Spleen (tissue), 11 donors: ENCODE results near the gene C9orf85. TPM values are rescaled to one million over a fixed set of nuclear protein-coding genes. Genes with fewer than 3 reads are reported as not detected.
A peak's percentile ranks its signal among the peaks of the same experiment; 100 is the strongest.
"Not testable (repeated sequence)": the region's sequence is repeated elsewhere in the genome, so short reads cannot be mapped to it uniquely, and the experiment has no call there.

Experiments
- DNase-seq: peaks from one replicate; pipeline ENCODE4 v3.0.0-alpha.2; 2020
- H3K27ac ChIP-seq, 8 donors: fragments of 200-600 bp; sonication (generic) in 7 of 8; 1 replicate in 4 of 8; 2 replicates in 4 of 8; pipeline versions ENCODE4 v1.5.0 to v1.8.0; 2016 to 2021; ENCODE audit warnings: inconsistent platforms in 4 of 8, mild to moderate bottlenecking in 4 of 8, moderate library complexity in 1 of 8
- H3K27me3 ChIP-seq, 7 donors: fragments of 200-600 bp; sonication (generic) in 6 of 7; replicated peaks in 1 of 7; 1 replicate in 4 of 7; 2 replicates in 3 of 7; pipeline versions ENCODE4 v1.5.0 to v1.8.0; 2016 to 2021; ENCODE audit warnings: inconsistent platforms in 3 of 7, mild to moderate bottlenecking in 1 of 7
- H3K36me3 ChIP-seq, 6 donors: fragments of 200-600 bp; sonication (generic) in 5 of 6; 1 replicate in 4 of 6; 2 replicates in 2 of 6; pipeline versions ENCODE4 v1.5.0 to v1.8.0; 2016 to 2021; ENCODE audit warnings: inconsistent platforms in 2 of 6
- H3K4me1 ChIP-seq, 6 donors: fragments of 200-600 bp; sonication (generic) in 5 of 6; 1 replicate in 3 of 6; 2 replicates in 3 of 6; pipeline versions ENCODE4 v1.5.0 to v1.8.0; 2016 to 2021; ENCODE audit warnings: inconsistent platforms in 3 of 6
- H3K4me3 ChIP-seq, 8 donors: fragments of 200-600 bp; sonication (generic) in 7 of 8; 1 replicate in 4 of 8; 2 replicates in 4 of 8; pipeline versions ENCODE4 v1.5.0 to v1.8.0; 2016 to 2021; ENCODE audit warnings: inconsistent platforms in 4 of 8, mild to moderate bottlenecking in 4 of 8, moderate library complexity in 2 of 8
- H3K9me3 ChIP-seq, 8 donors: fragments of 200-600 bp; sonication (generic) in 7 of 8; 1 replicate in 4 of 8; 2 replicates in 4 of 8; pipeline versions ENCODE4 v1.5.0 to v1.8.0; 2016 to 2021; ENCODE audit warnings: inconsistent platforms in 4 of 8
- POLR2A ChIP-seq, 3 donors: fragments of 450-650 bp; IDR thresholded peaks; one replicate each; pipeline ENCODE4 v1.5.1; 2017; ENCODE audit warnings: antibody characterized with exemption in 3 of 3, mild to moderate bottlenecking in 1 of 3
- POLR2AphosphoS5 ChIP-seq, 3 donors: sonication (generic); formaldehyde crosslinking; IDR thresholded peaks; one replicate each; pipeline ENCODE4 v1.5.1; 2017; ENCODE audit warnings: antibody characterized with exemption in 3 of 3
- WGBS, 5 donors: extraction: QIAGEN DNeasy Blood & Tissue Kit in 3 of 5; methylation state at CpG; one replicate each; pipeline versions ENCODE4 v1.1.5 to v1.1.7; 2013 to 2018; 5-methylcytosine and 5-hydroxymethylcytosine counted together
- intact Hi-C: fragments of 100-400 bp; cut with DNase I; formaldehyde crosslinking; loops from one replicate; pipeline ENCODE4 v1.15.0; 2023; ENCODE audit warnings: low total_unique reads
- polyA plus RNA-seq, 3 donors: library from polyadenylated mRNA; stranded (reverse); fragments of 200-250 nt; gene quantifications; one replicate each; pipeline ENCODE4 v1.2.1, GENCODE V29; 2013
- total RNA-seq, 7 donors: library from RNA; depleted of rRNA in 3 of 7; stranded (reverse); fragments of >200 nt in 3 of 7; fragmentation: NEBNext Ultra II Directional in 4 of 7; extraction: Animal tissue kit (Norgen Biotek cat#: 25700) in 4 of 7; gene quantifications; one replicate each; pipeline versions ENCODE4 v1.1.0 to v1.2.1, GENCODE V29; 2016 to 2021
- TF ChIP-seq, protein P1 (sequence below), 11 experiments: fragments of 200-600 bp in 7 of 11; fragments of 450-650 bp in 4 of 11; sonication (generic) in 4 of 11; IDR thresholded peaks in 8 of 11; conservative IDR thresholded peaks in 3 of 11; 1 replicate in 7 of 11; 2 replicates in 4 of 11; pipeline versions ENCODE4 v1.4.0 to v1.8.0; 2016 to 2021; ENCODE audit warnings: antibody characterized with exemption in 11 of 11, inconsistent platforms in 4 of 11, mild to moderate bottlenecking in 1 of 11
- donor health status: healthy with polysubstance abuse.
- donor health status: DM: no; HTN: no; CAD: no; lungs with moderate emphysema.
- donor health status: DM: no; HTN: no; CAD: no.
- donor health status: Bipolar disorder and iron deficiency.
- donor health status: healthy.
- donor health status: DM: no; HTN: no; CAD: no.
- donor health status: DM: yes; HTN: yes; CAD: no.

C9orf85 gene
- total and polyA plus RNA-seq, 10 donors = 7.1 to 17.8 (median 9.3) TPM

DNA sequence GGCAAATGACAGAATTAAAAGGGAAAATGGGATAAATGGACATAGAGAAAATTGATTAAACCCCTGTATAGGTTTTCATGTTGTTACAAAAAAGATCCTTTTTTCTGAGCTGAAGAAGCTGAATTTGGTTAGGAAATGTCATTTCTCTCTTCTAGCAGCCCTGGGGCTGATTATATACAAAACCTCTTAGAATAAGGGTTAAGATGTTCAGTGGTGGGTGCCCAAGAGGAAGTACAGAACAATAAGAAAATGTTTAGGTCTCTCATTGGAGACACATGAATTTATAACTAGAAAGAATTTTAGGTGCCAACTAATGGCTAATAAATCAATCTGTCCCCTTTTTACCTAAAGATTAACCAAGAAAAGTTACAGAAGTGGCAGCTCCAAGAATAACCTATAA lies 14.7 kb upstream of the C9orf85 start:
- Histone ChIP-seq H3K9me3 (no peaks in the 10 kb centered on the region), H3K27ac (peak overlapping the region in 7 of 8 donors; percentile 0 to 76 (median 42)), H3K36me3 (no peaks in the 10 kb centered on the region), H3K4me1 (peaks cover 33 to 98% (median 66%) of the 10 kb centered on the region in 6 donors), H3K4me3 (no peak overlapping the region), H3K27me3 (no peaks in the 10 kb centered on the region)
- intact Hi-C loops = no loop called here
- TF ChIP-seq, protein P1, sequence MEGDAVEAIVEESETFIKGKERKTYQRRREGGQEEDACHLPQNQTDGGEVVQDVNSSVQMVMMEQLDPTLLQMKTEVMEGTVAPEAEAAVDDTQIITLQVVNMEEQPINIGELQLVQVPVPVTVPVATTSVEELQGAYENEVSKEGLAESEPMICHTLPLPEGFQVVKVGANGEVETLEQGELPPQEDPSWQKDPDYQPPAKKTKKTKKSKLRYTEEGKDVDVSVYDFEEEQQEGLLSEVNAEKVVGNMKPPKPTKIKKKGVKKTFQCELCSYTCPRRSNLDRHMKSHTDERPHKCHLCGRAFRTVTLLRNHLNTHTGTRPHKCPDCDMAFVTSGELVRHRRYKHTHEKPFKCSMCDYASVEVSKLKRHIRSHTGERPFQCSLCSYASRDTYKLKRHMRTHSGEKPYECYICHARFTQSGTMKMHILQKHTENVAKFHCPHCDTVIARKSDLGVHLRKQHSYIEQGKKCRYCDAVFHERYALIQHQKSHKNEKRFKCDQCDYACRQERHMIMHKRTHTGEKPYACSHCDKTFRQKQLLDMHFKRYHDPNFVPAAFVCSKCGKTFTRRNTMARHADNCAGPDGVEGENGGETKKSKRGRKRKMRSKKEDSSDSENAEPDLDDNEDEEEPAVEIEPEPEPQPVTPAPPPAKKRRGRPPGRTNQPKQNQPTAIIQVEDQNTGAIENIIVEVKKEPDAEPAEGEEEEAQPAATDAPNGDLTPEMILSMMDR (IDR thresholded peaks at IDR 0.05 in 8 of 11, conservative IDR thresholded peaks at IDR 0.05 in 3 of 11) = no peak
- TF ChIP-seq POLR2AphosphoS5 (IDR thresholded peaks at IDR 0.05) (no peak), POLR2A (IDR thresholded peaks at IDR 0.05) (no peak)
- DNase-seq = no peak

DNA sequence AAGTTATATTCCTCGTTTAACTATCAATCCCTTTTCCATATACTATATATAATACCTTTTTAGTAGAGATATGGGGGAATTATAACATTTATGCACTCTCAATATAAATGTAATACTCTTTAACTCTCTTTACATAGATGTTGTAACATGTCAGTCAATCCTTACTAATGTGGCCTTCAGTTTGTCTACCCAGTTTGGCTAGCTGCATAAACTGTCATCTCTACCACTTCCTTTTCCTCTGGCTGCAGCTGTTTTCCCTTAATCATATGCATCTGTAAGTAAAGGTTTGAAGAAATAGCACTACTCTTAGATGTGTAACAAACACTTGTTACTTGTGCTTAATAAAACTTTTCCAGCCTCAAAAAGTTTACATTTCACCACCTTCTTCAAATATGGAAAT lies 13.9 kb upstream of the C9orf85 start:
- Histone ChIP-seq H3K9me3 (no peaks in the 10 kb centered on the region), H3K4me3 (no peak overlapping the region), H3K36me3 (no peaks in the 10 kb centered on the region), H3K4me1 (peaks cover 33 to 98% (median 74%) of the 10 kb centered on the region in 6 donors), H3K27ac (peak overlapping the region in 6 of 8 donors; percentile 25 to 76 (median 51)), H3K27me3 (no peaks in the 10 kb centered on the region)
- 18 to 35% (median 24%) methylated on average over 1 of the region's 1 CpG for WGBS, 5 donors
- intact Hi-C loops = no loop called here
- no peak for TF ChIP-seq POLR2AphosphoS5 (IDR thresholded peaks at IDR 0.05)
- TF ChIP-seq, protein P1 (IDR thresholded peaks at IDR 0.05 in 8 of 11, conservative IDR thresholded peaks at IDR 0.05 in 3 of 11) = no peak
- TF ChIP-seq POLR2A (IDR thresholded peaks at IDR 0.05) = no peak
- no peak for DNase-seq

DNA sequence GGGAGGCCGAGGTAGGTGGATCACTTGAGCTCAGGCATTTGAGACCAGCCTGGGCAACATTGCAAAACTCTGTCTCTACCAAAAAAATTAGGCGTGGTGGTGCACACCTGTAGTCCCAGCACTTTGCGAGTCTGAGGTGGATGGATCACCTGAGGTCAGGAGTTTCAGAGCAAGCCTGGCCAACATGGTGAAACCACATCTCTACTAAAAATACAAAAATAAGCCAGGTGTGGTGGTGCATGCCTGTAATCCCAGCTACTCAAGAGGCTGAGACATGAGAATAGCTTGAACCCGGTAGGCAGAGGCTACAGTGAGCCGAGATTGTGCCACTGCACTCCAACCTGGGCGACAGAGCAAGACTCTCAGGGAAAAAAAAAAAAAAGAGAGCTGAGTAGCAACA lies 12.7 kb upstream of the C9orf85 start:
- H3K36me3 ChIP-seq, DNase-seq, intact Hi-C loops, H3K4me3 ChIP-seq, H3K27me3 ChIP-seq, H3K9me3 ChIP-seq: not testable (repeated sequence)
- Histone ChIP-seq H3K4me1 (peaks cover 33 to 99% (median 77%) of the 10 kb centered on the region in 6 donors), H3K27ac (peak overlapping the region in 3 of 8 donors; percentile 60 to 76 (median 66))
- 84 to 89% (median 86%) methylated on average over 6 of the region's 6 CpGs for WGBS, 5 donors

DNA sequence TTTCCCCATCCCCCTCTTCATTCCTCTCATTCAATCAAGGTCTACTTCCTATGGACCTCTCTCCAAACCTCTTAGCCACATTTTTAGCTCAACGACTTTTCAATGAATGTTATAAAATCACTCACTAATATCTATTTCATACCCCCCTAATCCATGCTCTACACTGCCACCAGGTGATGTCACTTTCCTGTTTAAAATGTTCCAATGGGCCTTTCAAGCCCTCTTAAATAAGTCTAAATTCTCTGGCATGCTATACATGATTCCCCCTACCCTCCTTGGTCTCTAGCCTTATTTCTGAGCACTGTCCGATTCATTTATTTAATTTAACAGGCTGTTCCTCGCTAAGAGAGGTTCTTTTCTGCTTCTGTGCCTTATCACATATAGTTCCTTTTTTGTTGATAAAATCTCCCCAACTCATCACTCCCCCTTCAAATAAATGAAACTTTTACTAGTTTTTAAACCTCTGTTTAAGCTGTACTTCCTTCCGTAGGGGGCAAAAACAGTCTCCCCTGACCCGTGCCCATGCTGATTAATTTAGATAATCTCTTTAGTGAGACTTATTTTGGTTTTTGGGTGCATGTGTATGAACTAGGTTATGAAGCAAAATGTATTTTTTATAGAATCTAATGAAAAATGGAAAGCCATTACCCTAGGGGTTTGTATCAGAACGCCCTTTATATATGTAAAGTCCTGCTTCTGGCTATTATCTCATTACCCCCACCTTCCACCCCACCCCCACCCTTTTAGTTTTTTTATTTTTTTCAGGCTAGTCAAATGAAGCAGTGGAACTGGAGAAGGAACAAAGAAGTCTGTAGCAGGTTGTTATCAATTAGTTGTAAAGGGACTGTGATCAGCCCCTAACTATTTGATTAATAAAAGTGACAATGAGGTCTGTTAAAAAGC lies 9.5 kb upstream of the C9orf85 start:
- DNase-seq = no peak
- WGBS, 5 donors = 15 to 39% (median 30%) methylated on average over 6 of the region's 6 CpGs
- Histone ChIP-seq H3K36me3 (peaks cover 0 to 17% (median 0%) of the 10 kb centered on the region in 6 donors), H3K27me3 (no peaks in the 10 kb centered on the region), H3K9me3 (no peaks in the 10 kb centered on the region), H3K4me3 (no peak overlapping the region), H3K27ac (peak overlapping the region in 4 of 8 donors; percentile 12 to 29 (median 17)), H3K4me1 (peaks cover 21 to 100% (median 57%) of the 10 kb centered on the region in 6 donors)
- intact Hi-C loops = no loop called here
- TF ChIP-seq POLR2AphosphoS5 (IDR thresholded peaks at IDR 0.05) (no peak), POLR2A (IDR thresholded peaks at IDR 0.05) (no peak)
- TF ChIP-seq, protein P1 (IDR thresholded peaks at IDR 0.05 in 8 of 11, conservative IDR thresholded peaks at IDR 0.05 in 3 of 11) = no peak
